Muscle layer of colon (tissue), 2 donors: ENCODE measurements around the gene MSH5.

ENCODE experiments used
- H3K27ac ChIP-seq: one replicate; pipeline ENCODE4 v1.7.0; 2013; ENCODE audit warnings: low read depth, mild to moderate bottlenecking, low read length, moderate library complexity
- H3K27me3 ChIP-seq, 2 donors: one replicate each; pipeline ENCODE4 v1.7.0; 2013; ENCODE audit warnings: low read length in 2 of 2, mild to moderate bottlenecking in 2 of 2; ENCODE audit not compliant: insufficient read depth in 2 of 2, control insufficient read depth in 1 of 2
- H3K36me3 ChIP-seq: one replicate; pipeline ENCODE4 v1.7.0; 2013; ENCODE audit warnings: mild to moderate bottlenecking, low read length; ENCODE audit not compliant: insufficient read depth
- H3K4me1 ChIP-seq: one replicate; pipeline ENCODE4 v1.7.0; 2013; ENCODE audit warnings: mild to moderate bottlenecking, low read length; ENCODE audit not compliant: insufficient read depth
- H3K4me3 ChIP-seq, 2 donors: one replicate each; pipeline ENCODE4 v1.7.0; 2013; ENCODE audit warnings: low read length in 2 of 2, low read depth in 1 of 2, mild to moderate bottlenecking in 1 of 2, moderate library complexity in 1 of 2
- H3K9ac ChIP-seq: one replicate; pipeline ENCODE4 v1.7.0; 2013; ENCODE audit warnings: low read length
- H3K9me3 ChIP-seq: one replicate; pipeline ENCODE4 v1.7.0; 2013; ENCODE audit warnings: mild to moderate bottlenecking, low read length
- donor health status: abdominal sarcoma.
- donor health status: Adenocarcinoma of cecum.

The MSH5 gene

GRCh38 chr6:31767096-31767645 lies 27.4 kb downstream of the MSH5 start:
- Histone ChIP-seq H3K4me3 (no peak overlapping the region), H3K4me1 (no peaks in the 10 kb centered on the region), H3K27ac (no peak overlapping the region), H3K9ac (no peak overlapping the region), H3K36me3 (no peaks in the 10 kb centered on the region), H3K9me3 (no peaks in the 10 kb centered on the region), H3K27me3 (peaks cover 0 to 10% of the 10 kb centered on the region in 2 donors)

GRCh38 chr6:31768363-31769257 lies 28.8 kb downstream of the MSH5 start:
- no peak overlapping the region for H3K9ac ChIP-seq
- H3K9me3 ChIP-seq, result no peaks in the 10 kb centered on the region
- H3K4me1 ChIP-seq, result no peaks in the 10 kb centered on the region
- no peaks in the 10 kb centered on the region for H3K36me3 ChIP-seq
- no peak overlapping the region for H3K4me3 ChIP-seq
- H3K27ac ChIP-seq, result no peak overlapping the region
- H3K27me3 ChIP-seq, result peaks cover 0 to 10% of the 10 kb centered on the region in 2 donors

- no peaks in the 10 kb centered on the region for H3K9me3 ChIP-seq
- no peaks in the 10 kb centered on the region for H3K36me3 ChIP-seq
- no peaks in the 10 kb centered on the region for H3K4me1 ChIP-seq
- no peak overlapping the region for H3K4me3 ChIP-seq
- H3K27me3 ChIP-seq, result peaks cover 0 to 10% of the 10 kb centered on the region in 2 donors
- H3K27ac ChIP-seq, result no peak overlapping the region
- H3K9ac ChIP-seq, result no peak overlapping the region
Measured at GRCh38 chr6:31769684-31770371, 30.0 kb downstream of the MSH5 start.

- no peak overlapping the region for H3K27ac ChIP-seq
- H3K36me3 ChIP-seq, result no peaks in the 10 kb centered on the region
- no peaks in the 10 kb centered on the region for H3K4me1 ChIP-seq
- H3K4me3 ChIP-seq, result no peak overlapping the region
- no peak overlapping the region for H3K9ac ChIP-seq
- H3K9me3 ChIP-seq, result no peaks in the 10 kb centered on the region
- peaks cover 0 to 6% of the 10 kb centered on the region in 2 donors for H3K27me3 ChIP-seq
Measured at GRCh38 chr6:31770860-31771259, 31.1 kb downstream of the MSH5 start.

GRCh38 chr6:31771992-31772358 lies 32.2 kb downstream of the MSH5 start:
- Histone ChIP-seq H3K27ac (no peak overlapping the region), H3K4me1 (peaks cover 3% of the 10 kb centered on the region), H3K9me3 (no peaks in the 10 kb centered on the region), H3K4me3 (no peak overlapping the region), H3K9ac (no peak overlapping the region), H3K27me3 (no peaks in the 10 kb centered on the region), H3K36me3 (no peaks in the 10 kb centered on the region)

- H3K27me3 ChIP-seq, result no peaks in the 10 kb centered on the region
Measured at GRCh38 chr6:31775184-31775583, 35.4 kb downstream of the MSH5 start.

GRCh38 chr6:31775633-31776484 lies 36.1 kb downstream of the MSH5 start:
- H3K27me3 ChIP-seq, result no peaks in the 10 kb centered on the region
- no peaks in the 10 kb centered on the region for H3K9me3 ChIP-seq
- no peak overlapping the region for H3K9ac ChIP-seq
- peaks cover 7% of the 10 kb centered on the region for H3K4me1 ChIP-seq
- H3K4me3 ChIP-seq, result no peak overlapping the region
- peaks cover 23% of the 10 kb centered on the region for H3K36me3 ChIP-seq
- H3K27ac ChIP-seq, result no peak overlapping the region

More at GRCh38 chr6:31775184-31775583, 35.4 kb downstream of the MSH5 start:
- Histone ChIP-seq H3K36me3 (peaks cover 17% of the 10 kb centered on the region), H3K4me3 (no peak overlapping the region), H3K9ac (no peak overlapping the region), H3K4me1 (peaks cover 7% of the 10 kb centered on the region), H3K9me3 (no peaks in the 10 kb centered on the region), H3K27ac (no peak overlapping the region)

GRCh38 chr6:31776485-31776988 lies 36.7 kb downstream of the MSH5 start:
- no peaks in the 10 kb centered on the region for H3K27me3 ChIP-seq
- peaks cover 26% of the 10 kb centered on the region for H3K36me3 ChIP-seq
- H3K9ac ChIP-seq, result no peak overlapping the region
- H3K4me1 ChIP-seq, result peaks cover 7% of the 10 kb centered on the region
- H3K4me3 ChIP-seq, result no peak overlapping the region
- no peak overlapping the region for H3K27ac ChIP-seq
- no peaks in the 10 kb centered on the region for H3K9me3 ChIP-seq

- H3K27me3 ChIP-seq, result no peaks in the 10 kb centered on the region
- H3K4me3 ChIP-seq, result no peak within 1 kb of the TSS
- no peak within 1 kb of the TSS for H3K9ac ChIP-seq
- peaks cover 32% of the 10 kb centered on the region for H3K36me3 ChIP-seq
- H3K4me1 ChIP-seq, result peaks cover 7% of the 10 kb centered on the region
- no peak within 1 kb of the TSS for H3K27ac ChIP-seq
- no peaks in the 10 kb centered on the region for H3K9me3 ChIP-seq
Measured at GRCh38 chr6:31776989-31777666, 37.3 kb downstream of the MSH5 start, which contains the start of gene VWA7. Gene VWA7, minus strand, starts transcription at chr6:31777328. Its CDS starts 549 bp downstream, at chr6:31776779.

- H3K27me3 ChIP-seq, result no peaks in the 10 kb centered on the region
- H3K27ac ChIP-seq, result no peak overlapping the region
- no peak overlapping the region for H3K4me3 ChIP-seq
- H3K9ac ChIP-seq, result no peak overlapping the region
- H3K9me3 ChIP-seq, result no peaks in the 10 kb centered on the region
- peaks cover 7% of the 10 kb centered on the region for H3K4me1 ChIP-seq
- peaks cover 36% of the 10 kb centered on the region for H3K36me3 ChIP-seq
Measured at GRCh38 chr6:31777667-31778050, 37.9 kb downstream of the MSH5 start.
